Esophagus squamous epithelium (tissue), 5 donors: ENCODE results near the gene IL23A. TPM values are rescaled to one million over a fixed set of nuclear protein-coding genes. Genes with fewer than 3 reads are reported as not detected.
A peak's percentile ranks its signal among the peaks of the same experiment; 100 is the strongest.

ENCODE experiments used
- DNase-seq: peaks from one replicate; lab custom pipeline; 2025; lab: John Stamatoyannopoulos, UW
- H3K27ac ChIP-seq, 4 donors: fragments of 200-600 bp; sonication (generic); one replicate each; pipeline ENCODE4 v1.5.1; 2016 to 2019; ENCODE audit warnings: mild to moderate bottlenecking in 1 of 4
- H3K27me3 ChIP-seq, 4 donors: fragments of 200-600 bp; sonication (generic); 1 replicate in 3 of 4; 2 replicates in 1 of 4; pipeline versions ENCODE4 v1.5.1 to v1.6.0; 2017 to 2021; ENCODE audit warnings: antibody characterized with exemption in 1 of 4
- H3K36me3 ChIP-seq, 3 donors: fragments of 200-600 bp; sonication (generic); one replicate each; pipeline ENCODE4 v1.5.1; 2016 to 2019
- H3K4me1 ChIP-seq, 3 donors: fragments of 200-600 bp; sonication (generic); one replicate each; pipeline ENCODE4 v1.5.1; 2017 to 2019
- H3K4me3 ChIP-seq, 4 donors: fragments of 200-600 bp; sonication (generic); 1 replicate in 3 of 4; 2 replicates in 1 of 4; pipeline ENCODE4 v1.5.1; 2016 to 2019; ENCODE audit warnings: mild to moderate bottlenecking in 2 of 4, moderate library complexity in 1 of 4
- H3K9me3 ChIP-seq, 3 donors: fragments of 200-600 bp; sonication (generic); one replicate each; pipeline ENCODE4 v1.5.1; 2016 to 2019
- CTCF ChIP-seq, 6 experiments: fragments of 450-650 bp in 4 of 6; fragments of 200-600 bp in 2 of 6; sonication (generic) in 2 of 6; IDR thresholded peaks; one replicate each; pipeline ENCODE4 v1.5.1; 2016 to 2019; ENCODE audit warnings: antibody characterized with exemption in 6 of 6, mild to moderate bottlenecking in 4 of 6, moderate library complexity in 4 of 6
- POLR2A ChIP-seq, 4 donors: fragments of 450-650 bp; IDR thresholded peaks; one replicate each; pipeline ENCODE4 v1.6.1; 2017; ENCODE audit warnings: antibody characterized with exemption in 4 of 4, mild to moderate bottlenecking in 4 of 4, moderate library complexity in 3 of 4
- WGBS, 2 donors: methylation state at CpG; one replicate each; pipeline ENCODE4 v1.1.5; 2018; 5-methylcytosine and 5-hydroxymethylcytosine counted together
- intact Hi-C: fragments of 100-400 bp; cut with DNase I; formaldehyde crosslinking; loops from one replicate; pipeline ENCODE4 v1.15.0; 2022
- total RNA-seq, 4 donors: library from RNA; depleted of rRNA; stranded (reverse); fragments of >200 nt; gene quantifications; one replicate each; pipeline ENCODE4 v1.1.0, GENCODE V29; 2016
- donor health status: DM: yes; HTN: yes; CAD: no.

The IL23A gene
- total RNA-seq, 4 donors from 2014 or later = 2.6 to 28.6 (median 2.8) TPM; not detected in 1

GRCh38 chr12:56373515-56373914 lies 34.8 kb downstream of the IL23A start:
- Histone ChIP-seq H3K9me3 (no peaks in the 10 kb centered on the region), H3K27ac (no peak overlapping the region), H3K27me3 (no peaks in the 10 kb centered on the region), H3K4me3 (no peak overlapping the region), H3K36me3 (no peaks in the 10 kb centered on the region), H3K4me1 (no peaks in the 10 kb centered on the region)
- intact Hi-C loops = no loop called here
- WGBS, 2 donors = 94 to 96% methylated on average over 1 of the region's 1 CpG
- DNase-seq = no peak
- TF ChIP-seq CTCF (IDR thresholded peaks at IDR 0.05) (no peak), POLR2A (IDR thresholded peaks at IDR 0.05) (no peak)

GRCh38 chr12:56374726-56375597 lies 36.3 kb downstream of the IL23A start:
- no peak for DNase-seq
- Histone ChIP-seq H3K36me3 (no peaks in the 10 kb centered on the region), H3K9me3 (no peaks in the 10 kb centered on the region), H3K27me3 (no peaks in the 10 kb centered on the region), H3K4me3 (no peak overlapping the region), H3K4me1 (no peaks in the 10 kb centered on the region), H3K27ac (no peak overlapping the region)
- 65 to 71% methylated on average over 7 of the region's 7 CpGs for WGBS, 2 donors
- TF ChIP-seq CTCF (IDR thresholded peaks at IDR 0.05) (no peak), POLR2A (IDR thresholded peaks at IDR 0.05) (no peak)
- intact Hi-C loops = no loop called here

- no peaks in the 10 kb centered on the region for H3K36me3 ChIP-seq
- DNase-seq = no peak
- WGBS, 2 donors = 69 to 75% methylated on average over 9 to 11 of the region's 11 CpGs
- no peak overlapping the region for H3K4me3 ChIP-seq
- H3K9me3 ChIP-seq = no peaks in the 10 kb centered on the region
- TF ChIP-seq POLR2A (IDR thresholded peaks at IDR 0.05) = no peak
- no peak for TF ChIP-seq CTCF (IDR thresholded peaks at IDR 0.05)
- no peaks in the 10 kb centered on the region for H3K4me1 ChIP-seq
- intact Hi-C loops = no loop called here
- H3K27ac ChIP-seq = no peak overlapping the region
- H3K27me3 ChIP-seq = no peaks in the 10 kb centered on the region
Measured at GRCh38 chr12:56375598-56376434, 37.1 kb downstream of the IL23A start.

GRCh38 chr12:56377310-56377988 lies 38.8 kb downstream of the IL23A start:
- H3K27me3 ChIP-seq = no peaks in the 10 kb centered on the region
- peak in 1 of 6 experiments; percentile 14 for TF ChIP-seq CTCF (IDR thresholded peaks at IDR 0.05)
- TF ChIP-seq POLR2A (IDR thresholded peaks at IDR 0.05) = no peak
- WGBS, 2 donors = 72 to 82% methylated on average over 4 of the region's 4 CpGs
- no peaks in the 10 kb centered on the region for H3K36me3 ChIP-seq
- H3K27ac ChIP-seq = no peak overlapping the region
- no peak overlapping the region for H3K4me3 ChIP-seq
- intact Hi-C loops = no loop called here
- no peaks in the 10 kb centered on the region for H3K4me1 ChIP-seq
- no peak for DNase-seq
- H3K9me3 ChIP-seq = no peaks in the 10 kb centered on the region
